ENCODE results near the gene ATP6V0A4. TPM values are rescaled to one million over a fixed set of nuclear protein-coding genes. Genes with fewer than 3 reads are reported as not detected.

Gene ATP6V0A4
- total RNA-seq, 6 experiments from 2014 or later = not detected

DNA sequence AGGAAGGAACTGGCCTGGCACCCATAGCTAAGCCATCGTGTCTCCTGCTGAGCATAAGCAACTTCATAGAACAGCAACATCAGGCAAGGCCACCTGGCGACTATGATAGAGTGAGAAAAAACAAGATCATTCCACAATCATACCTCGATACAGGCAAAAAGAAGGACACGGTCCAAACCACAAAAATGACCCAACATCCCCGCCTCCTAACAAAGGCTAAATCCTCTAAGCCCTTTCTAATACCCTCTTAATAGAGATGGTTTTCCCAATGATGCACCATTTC, 56.6 kb downstream of the ATP6V0A4 start:
- H3K9me3 ChIP-seq = no peaks in the 10 kb centered on the region
- no peak for TF ChIP-seq POLR2A (IDR thresholded peaks at IDR 0.05)
- TF ChIP-seq, protein P1, sequence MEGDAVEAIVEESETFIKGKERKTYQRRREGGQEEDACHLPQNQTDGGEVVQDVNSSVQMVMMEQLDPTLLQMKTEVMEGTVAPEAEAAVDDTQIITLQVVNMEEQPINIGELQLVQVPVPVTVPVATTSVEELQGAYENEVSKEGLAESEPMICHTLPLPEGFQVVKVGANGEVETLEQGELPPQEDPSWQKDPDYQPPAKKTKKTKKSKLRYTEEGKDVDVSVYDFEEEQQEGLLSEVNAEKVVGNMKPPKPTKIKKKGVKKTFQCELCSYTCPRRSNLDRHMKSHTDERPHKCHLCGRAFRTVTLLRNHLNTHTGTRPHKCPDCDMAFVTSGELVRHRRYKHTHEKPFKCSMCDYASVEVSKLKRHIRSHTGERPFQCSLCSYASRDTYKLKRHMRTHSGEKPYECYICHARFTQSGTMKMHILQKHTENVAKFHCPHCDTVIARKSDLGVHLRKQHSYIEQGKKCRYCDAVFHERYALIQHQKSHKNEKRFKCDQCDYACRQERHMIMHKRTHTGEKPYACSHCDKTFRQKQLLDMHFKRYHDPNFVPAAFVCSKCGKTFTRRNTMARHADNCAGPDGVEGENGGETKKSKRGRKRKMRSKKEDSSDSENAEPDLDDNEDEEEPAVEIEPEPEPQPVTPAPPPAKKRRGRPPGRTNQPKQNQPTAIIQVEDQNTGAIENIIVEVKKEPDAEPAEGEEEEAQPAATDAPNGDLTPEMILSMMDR (IDR thresholded peaks at IDR 0.05) = no peak
- intact Hi-C loops (cut with DNase I) = no loop called here
- ATAC-seq (no peak), DNase-seq (no peak)
- H3K4me1 ChIP-seq = peaks cover 0 to 3% (median 0%) of the 10 kb centered on the region in 4 donors
- 71% methylated on average over 4 of the region's 5 CpGs for WGBS (ENCODE audit: insufficient coverage, low coverage, low lambda C conversion rate, missing lambda C conversion rate)
- H3K27me3 ChIP-seq = no peaks in the 10 kb centered on the region
- no peaks in the 10 kb centered on the region for H3K36me3 ChIP-seq
- no peak overlapping the region for H3K27ac ChIP-seq
- no peak overlapping the region for H3K4me3 ChIP-seq

DNA sequence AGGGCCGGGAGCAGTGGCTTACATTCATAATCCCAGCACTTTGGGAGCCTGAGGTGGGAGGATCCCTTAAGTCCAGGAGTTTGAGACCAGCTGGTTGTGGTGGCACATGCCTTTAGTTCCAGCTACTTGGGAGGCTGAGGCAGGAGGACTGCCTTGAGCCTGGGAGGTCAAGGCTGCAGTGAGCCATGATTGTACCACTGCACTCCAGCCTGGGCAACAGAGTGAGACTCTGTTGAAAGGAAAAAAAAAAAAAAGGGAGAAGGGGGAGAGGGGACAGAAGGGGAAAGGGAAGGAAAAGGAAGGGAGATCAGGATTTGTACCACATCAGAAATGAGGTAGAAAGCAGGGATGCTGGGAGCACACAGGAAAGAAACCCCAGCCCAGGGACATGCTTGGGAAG, 58.1 kb downstream of the ATP6V0A4 start:
- intact Hi-C loops (cut with DNase I) = loop anchor here in 1 of 2 donors (10.0 kb wide), 1 partner anchor 505 kb away; no protein-coding TSS in a partner anchor
- no peak overlapping the region for H3K27ac ChIP-seq
- ATAC-seq (no peak), DNase-seq (no peak)
- H3K4me1 ChIP-seq = peaks cover 0 to 3% (median 0%) of the 10 kb centered on the region in 4 donors
- no CpG with 5 or more reads among the region's 1 CpG for WGBS (ENCODE audit: insufficient coverage, low coverage, low lambda C conversion rate, missing lambda C conversion rate)
- no peak overlapping the region for H3K4me3 ChIP-seq
- no peak for TF ChIP-seq POLR2A (IDR thresholded peaks at IDR 0.05)
- TF ChIP-seq, protein P1 (IDR thresholded peaks at IDR 0.05) = no peak
- H3K9me3 ChIP-seq = no peaks in the 10 kb centered on the region
- H3K36me3 ChIP-seq = no peaks in the 10 kb centered on the region
- H3K27me3 ChIP-seq = no peaks in the 10 kb centered on the region

DNA sequence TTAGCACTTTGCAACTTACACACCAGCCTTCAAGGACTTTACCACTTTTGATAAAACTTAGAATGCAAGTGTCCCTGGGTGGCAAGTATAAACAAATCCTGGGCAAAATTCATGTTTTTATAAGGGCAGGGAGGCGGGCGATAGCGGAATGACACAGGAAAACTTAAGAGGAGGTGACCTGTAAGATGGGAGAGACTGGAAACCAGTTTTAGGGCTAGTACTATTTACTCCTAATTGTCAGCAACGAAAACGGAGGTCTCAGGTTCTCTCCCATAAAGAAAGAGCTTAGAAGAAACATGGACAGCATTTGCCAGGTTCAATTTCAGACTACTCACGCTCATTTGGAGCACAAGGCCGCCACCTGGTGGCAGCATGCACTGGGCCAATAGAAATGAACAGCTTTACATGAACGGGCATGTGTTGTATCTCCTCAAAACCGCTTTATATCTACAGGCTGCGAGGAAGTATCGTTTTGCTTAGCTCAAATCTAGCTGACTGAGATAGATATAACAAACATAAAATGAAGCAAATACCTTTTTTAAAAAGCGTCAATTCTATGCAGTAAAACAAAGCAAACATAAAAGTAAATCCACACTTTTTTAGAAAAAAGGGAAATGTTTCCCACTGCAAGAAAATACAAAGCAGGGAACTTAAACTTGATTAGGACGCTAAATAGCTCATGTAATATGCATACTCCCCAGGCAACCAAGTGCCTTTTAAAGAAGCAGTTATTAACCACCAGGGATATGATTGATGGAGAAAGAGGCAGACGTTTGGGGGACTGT, 59.3 kb downstream of the ATP6V0A4 start:
- peak; percentile 99 to 100 (median 99) for ATAC-seq
- Histone ChIP-seq H3K27ac (peak overlapping the region in 1 of 3 donors; percentile 18), H3K27me3 (no peaks in the 10 kb centered on the region), H3K36me3 (no peaks in the 10 kb centered on the region), H3K9me3 (no peaks in the 10 kb centered on the region), H3K4me3 (peak overlapping the region in 2 of 3 donors; percentile 28 to 43), H3K4me1 (peaks cover 0 to 3% (median 0%) of the 10 kb centered on the region in 4 donors)
- WGBS (ENCODE audit: insufficient coverage, low coverage, low lambda C conversion rate, missing lambda C conversion rate) = 10% methylated on average over 14 of the region's 14 CpGs
- intact Hi-C loops (cut with DNase I) = loop anchor here in 1 of 2 donors (10.0 kb wide), 1 partner anchor 504 kb away; no protein-coding TSS in a partner anchor
- TF ChIP-seq, protein P1 (IDR thresholded peaks at IDR 0.05) = peak; percentile 93 to 97 (median 95)
- no peak for TF ChIP-seq POLR2A (IDR thresholded peaks at IDR 0.05)
- DNase-seq = peak; percentile 81 to 88 (median 83)

DNA sequence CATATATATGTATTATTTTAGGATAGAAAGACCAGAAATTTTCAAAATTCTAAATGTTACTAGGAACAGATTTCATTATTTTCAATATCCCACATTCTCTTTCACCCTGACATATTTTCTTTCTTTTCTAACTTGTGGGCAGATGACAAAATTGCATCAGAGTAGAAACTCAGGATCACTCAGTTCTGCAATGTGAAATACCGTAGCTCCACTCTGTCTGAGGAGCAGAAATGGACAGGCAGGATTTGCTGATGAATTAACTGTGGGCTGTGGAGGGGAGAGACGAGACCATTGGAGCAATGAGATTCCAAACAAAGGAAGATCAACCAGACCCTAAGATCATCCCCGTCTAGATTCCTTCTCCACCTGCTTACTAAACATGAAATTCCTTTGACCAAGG, 59.9 kb downstream of the ATP6V0A4 start:
- 11% methylated on average over 3 of the region's 3 CpGs for WGBS (ENCODE audit: insufficient coverage, low coverage, low lambda C conversion rate, missing lambda C conversion rate)
- Histone ChIP-seq H3K27me3 (no peaks in the 10 kb centered on the region), H3K4me1 (peaks cover 0 to 3% (median 0%) of the 10 kb centered on the region in 4 donors), H3K27ac (peak overlapping the region in 1 of 3 donors; percentile 18), H3K36me3 (no peaks in the 10 kb centered on the region), H3K4me3 (peak overlapping the region in 2 of 3 donors; percentile 28 to 43), H3K9me3 (no peaks in the 10 kb centered on the region)
- intact Hi-C loops (cut with DNase I) = loop anchor here in 1 of 2 donors (10.0 kb wide), 1 partner anchor 503 kb away; no protein-coding TSS in a partner anchor
- peak; percentile 30 to 54 (median 42) for ATAC-seq
- no peak for DNase-seq
- TF ChIP-seq, protein P1 (IDR thresholded peaks at IDR 0.05) = no peak
- no peak for TF ChIP-seq POLR2A (IDR thresholded peaks at IDR 0.05)
